LNCAP (cell line): ENCODE results near the gene DYRK2.

ENCODE experiments used
- TF ChIP-seq, protein P1 (sequence below): fragments of 450-650 bp; IDR thresholded peaks from 2 replicates; pipeline ENCODE4 v1.5.1; 2017; ENCODE audit warnings: mild to moderate bottlenecking

Gene DYRK2

DNA sequence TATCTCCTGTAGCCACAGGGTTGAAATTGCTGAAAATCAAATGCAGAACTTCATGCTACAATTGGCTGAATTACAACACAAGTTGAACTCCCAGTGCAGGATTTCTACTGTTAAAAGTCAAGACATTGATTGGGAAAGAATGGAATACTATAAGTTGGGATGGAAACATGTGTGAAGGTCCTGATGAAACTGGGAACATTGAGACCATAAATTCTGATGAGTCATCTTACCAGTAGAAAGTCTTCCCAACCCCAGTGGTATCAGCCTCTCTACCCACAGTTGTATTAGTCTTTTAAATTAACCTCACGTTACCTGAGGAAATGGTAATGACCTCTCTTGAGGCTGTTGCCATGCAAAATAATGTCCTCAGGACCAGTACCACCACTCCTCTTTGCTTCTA, 27.4 kb upstream of the DYRK2 start:
- TF ChIP-seq, protein P1, sequence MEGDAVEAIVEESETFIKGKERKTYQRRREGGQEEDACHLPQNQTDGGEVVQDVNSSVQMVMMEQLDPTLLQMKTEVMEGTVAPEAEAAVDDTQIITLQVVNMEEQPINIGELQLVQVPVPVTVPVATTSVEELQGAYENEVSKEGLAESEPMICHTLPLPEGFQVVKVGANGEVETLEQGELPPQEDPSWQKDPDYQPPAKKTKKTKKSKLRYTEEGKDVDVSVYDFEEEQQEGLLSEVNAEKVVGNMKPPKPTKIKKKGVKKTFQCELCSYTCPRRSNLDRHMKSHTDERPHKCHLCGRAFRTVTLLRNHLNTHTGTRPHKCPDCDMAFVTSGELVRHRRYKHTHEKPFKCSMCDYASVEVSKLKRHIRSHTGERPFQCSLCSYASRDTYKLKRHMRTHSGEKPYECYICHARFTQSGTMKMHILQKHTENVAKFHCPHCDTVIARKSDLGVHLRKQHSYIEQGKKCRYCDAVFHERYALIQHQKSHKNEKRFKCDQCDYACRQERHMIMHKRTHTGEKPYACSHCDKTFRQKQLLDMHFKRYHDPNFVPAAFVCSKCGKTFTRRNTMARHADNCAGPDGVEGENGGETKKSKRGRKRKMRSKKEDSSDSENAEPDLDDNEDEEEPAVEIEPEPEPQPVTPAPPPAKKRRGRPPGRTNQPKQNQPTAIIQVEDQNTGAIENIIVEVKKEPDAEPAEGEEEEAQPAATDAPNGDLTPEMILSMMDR: no peak

DNA sequence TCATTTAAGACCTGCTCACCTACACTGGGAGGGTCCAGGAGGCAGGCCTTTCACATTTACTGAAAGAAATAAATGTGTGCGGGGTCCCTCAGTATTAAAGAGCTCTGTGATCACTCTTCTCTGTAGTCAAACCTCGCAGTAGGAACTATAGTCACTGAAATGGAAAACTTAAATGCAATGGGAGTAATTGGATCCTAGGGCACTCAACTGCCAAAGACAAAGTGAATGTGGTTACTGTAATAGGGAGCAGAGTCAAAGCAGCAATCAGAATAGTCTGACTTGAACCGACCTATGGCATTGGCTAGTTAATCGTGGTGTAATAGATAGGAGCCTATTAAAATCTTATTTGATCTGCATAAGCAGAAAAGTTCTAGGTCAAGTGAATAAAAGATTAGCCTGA, 26.6 kb upstream of the DYRK2 start:
- TF ChIP-seq, protein P1: no peak

DNA sequence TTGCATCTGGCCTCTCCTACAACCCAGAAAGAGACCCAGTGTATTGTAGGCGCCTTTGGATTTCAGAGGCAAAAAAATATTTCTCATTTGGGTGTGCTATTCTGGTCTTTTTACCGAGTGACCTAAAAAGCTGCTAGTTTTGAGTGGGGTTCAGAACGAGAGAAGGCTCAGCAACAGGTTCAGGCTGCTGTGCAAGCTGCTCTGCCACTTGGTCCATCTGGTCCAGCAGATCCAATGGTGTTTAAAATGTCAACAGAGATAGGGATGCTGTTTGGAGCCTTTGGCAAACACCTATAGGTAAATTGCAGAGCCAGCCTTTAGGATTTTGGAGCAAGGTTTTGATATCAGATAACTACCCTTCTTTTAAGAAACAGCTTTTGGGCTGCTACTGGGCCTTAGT, 25.3 kb upstream of the DYRK2 start:
- TF ChIP-seq, protein P1: no peak

DNA sequence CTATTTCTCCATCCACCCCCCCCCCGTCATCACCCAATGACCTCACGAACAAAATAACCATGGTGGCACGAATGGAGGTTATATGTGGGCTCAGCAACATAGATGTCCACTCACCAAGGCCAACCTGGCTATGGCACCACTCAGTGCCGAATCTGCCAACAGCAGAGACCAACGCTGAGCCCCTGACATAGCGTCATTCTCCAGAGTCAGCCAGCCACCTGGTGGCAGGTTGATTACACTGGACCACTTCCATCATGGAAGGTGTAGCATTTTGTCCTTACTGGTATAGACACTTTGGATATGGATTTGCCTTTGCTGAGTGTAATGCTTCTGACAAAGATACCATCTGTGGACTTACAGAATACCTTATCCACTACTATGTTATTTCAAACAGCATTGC, 24.2 kb upstream of the DYRK2 start:
- TF ChIP-seq, protein P1: no peak

DNA sequence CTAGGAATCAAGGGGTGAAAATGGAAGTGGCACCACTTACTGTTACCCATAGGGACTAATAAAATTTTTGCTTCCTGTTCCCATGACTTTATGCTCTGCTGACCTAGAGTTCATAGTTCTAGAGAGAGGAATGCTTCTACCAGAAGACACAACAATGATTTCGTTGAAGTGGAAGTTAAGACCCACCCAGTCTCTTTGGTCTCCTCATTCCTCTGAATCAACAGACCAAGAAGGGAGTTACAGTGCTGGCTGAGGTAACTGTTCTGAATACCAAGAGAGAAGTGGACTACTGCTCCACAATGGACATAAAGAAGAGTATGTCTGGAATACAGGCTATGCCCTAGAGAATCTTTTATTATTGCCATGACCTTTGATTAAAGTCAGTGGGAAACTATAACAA, 23.5 kb upstream of the DYRK2 start:
- TF ChIP-seq, protein P1: no peak

DNA sequence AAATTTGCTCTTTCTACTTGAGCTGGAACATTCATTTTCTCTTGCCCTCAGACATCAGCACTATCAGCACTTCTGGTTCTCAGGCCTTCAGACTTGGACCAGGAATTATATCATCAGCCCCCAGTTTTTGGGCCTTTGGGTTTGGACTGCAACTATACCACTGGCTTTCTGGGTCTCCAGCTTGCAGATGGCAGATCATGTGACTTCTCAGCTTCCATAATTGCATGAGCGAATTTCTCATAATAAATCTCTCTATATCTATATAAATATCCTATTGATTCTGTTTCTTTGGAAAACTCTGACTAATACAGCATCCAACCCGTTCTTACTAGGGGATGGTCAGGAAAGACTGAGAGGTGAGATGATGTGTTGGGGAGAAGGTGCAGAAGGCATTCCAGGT, 22.4 kb upstream of the DYRK2 start:
- TF ChIP-seq, protein P1: no peak

DNA sequence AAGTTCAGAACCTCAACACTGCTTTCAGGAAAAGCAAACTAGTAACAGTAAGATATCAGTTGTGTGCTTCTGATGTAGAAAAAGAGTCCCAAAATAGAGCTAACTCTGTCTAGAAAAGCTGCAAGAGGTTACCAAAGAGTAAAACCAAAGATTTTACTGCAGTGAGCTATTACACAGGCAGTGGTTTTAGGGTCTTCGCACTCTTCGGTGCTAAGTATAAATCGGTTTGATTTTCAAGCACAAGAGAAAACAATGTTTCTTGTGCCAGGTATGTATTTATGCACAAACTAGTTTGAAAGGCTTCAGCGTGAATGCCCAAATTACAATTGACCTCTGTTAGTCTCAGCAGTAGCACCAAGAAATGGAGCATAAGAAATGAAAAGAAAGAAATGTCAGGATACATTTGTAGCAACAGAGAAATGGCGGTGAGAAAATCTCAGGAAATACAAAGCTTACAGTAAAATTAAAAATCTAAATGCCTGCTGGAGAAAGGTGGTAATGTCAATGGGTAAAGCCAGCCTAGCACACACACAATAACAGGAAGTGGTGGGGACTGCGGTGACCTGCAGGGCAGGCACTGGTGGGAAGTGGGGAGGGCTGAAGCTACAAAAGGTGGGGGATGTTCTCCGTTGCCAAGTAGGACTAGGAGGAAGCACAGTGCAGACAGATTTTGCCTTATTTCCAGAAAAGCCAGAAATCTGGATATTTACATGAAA, 18.0 kb upstream of the DYRK2 start:
- TF ChIP-seq, protein P1: no peak

DNA sequence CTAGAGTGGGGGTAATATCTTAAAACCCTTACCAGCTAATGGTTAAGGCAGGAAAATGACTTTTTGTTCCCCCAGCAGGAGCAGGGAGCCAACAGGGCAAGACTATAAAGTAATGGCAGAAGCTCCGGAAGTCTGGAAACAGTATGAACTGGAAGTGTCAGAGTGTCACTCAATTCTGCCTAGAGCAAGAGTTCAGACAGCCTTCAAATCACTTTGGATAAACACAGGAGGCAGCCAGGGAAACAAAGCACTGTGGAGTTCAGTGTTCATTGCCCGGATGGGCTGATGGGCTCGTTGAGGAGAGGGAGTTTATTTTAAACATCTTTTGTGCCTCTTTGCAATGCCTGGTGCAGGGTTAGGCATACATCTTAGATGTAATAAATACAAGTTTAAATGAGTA, 16.5 kb upstream of the DYRK2 start:
- TF ChIP-seq, protein P1: no peak
